ENCODE results near the gene MPPE1.

DNA sequence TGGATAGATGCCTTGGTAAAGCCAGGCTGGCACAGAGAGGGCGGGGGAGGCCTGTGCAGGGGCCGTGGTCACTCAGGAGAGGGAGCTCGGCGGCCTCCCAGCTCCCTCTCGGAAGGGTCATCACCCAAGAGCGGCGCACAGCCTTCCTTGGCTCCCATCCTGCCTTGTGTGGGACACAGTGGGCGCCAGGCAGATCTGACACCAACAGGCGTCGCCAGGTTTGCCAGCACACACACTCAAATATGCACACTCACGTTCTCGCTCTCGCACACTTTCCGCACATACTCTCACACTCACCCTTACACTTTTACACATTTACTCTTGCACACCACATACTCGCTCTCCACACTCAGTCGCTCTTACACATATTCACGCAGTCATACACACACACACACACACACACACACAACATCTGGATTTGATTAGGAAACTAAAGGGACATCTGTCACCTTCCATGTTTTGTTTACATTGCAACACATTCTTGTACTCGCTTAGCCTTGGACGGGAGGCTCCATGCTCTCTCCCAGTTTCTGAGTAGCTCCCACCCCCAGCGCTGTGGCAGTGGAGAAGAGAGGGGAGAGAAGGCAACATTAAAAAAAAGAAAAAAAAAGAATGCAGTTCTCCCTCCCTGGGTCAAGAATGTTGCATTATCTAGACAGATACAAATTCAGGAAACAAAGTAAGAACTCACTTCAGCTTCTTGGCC is 46.4 kb downstream of the MPPE1 start:
- TF ChIP-seq CTCF (IDR thresholded peaks at IDR 0.05; ENCODE audit: low read length) (no peak), EZH2 (IDR thresholded peaks at IDR 0.05; ENCODE audit: borderline replicate concordance, low read length) (no peak)

Measured in OCI-LY1 (cell line).